Psoas muscle (tissue), 8 donors: ENCODE measurements around the gene CYP20A1. TPM values are rescaled to one million over a fixed set of nuclear protein-coding genes. Genes with fewer than 3 reads are reported as not detected.

Experiments
- ATAC-seq, 4 donors: fragments of 200-7000 bp; cut with Tn5 transposase; one replicate each; pipeline ENCODE4 v1.9.1; 2020; ENCODE audit warnings: moderate library complexity in 3 of 4, mild to moderate bottlenecking in 2 of 4
- DNase-seq, 2 donors: peaks; one replicate each; pipeline ENCODE4 v3.0.0-alpha.2; 2020
- H3K27ac ChIP-seq: fragments of 200-600 bp; one replicate; pipeline ENCODE4 v1.8.0; 2022
- H3K27me3 ChIP-seq, 3 donors: fragments of 200-600 bp in 1 of 3; one replicate each; pipeline versions ENCODE4 v1.6.1 to v1.8.0; 2013 to 2022; ENCODE audit warnings: low read length in 2 of 3, mild to moderate bottlenecking in 2 of 3, moderate library complexity in 1 of 3; ENCODE audit not compliant: insufficient read depth in 3 of 3
- H3K36me3 ChIP-seq, 2 donors: fragments of 200-600 bp in 1 of 2; one replicate each; pipeline versions ENCODE4 v1.6.1 to v1.8.0; 2013 to 2022; ENCODE audit warnings: low read depth in 1 of 2, mild to moderate bottlenecking in 1 of 2, moderate library complexity in 1 of 2; ENCODE audit not compliant: insufficient read depth in 1 of 2
- H3K4me1 ChIP-seq: fragments of 200-600 bp; one replicate; pipeline ENCODE4 v1.8.0; 2022
- H3K4me3 ChIP-seq: fragments of 200-600 bp; one replicate; pipeline ENCODE4 v1.8.0; 2022; ENCODE audit warnings: mild to moderate bottlenecking
- H3K9me3 ChIP-seq: fragments of 200-600 bp; one replicate; pipeline ENCODE4 v1.8.0; 2022
- CTCF ChIP-seq: fragments of 200-600 bp; IDR thresholded peaks from one replicate; pipeline ENCODE4 v1.8.0; 2022; ENCODE audit warnings: antibody characterized with exemption
- WGBS, 3 donors: extraction: QIAGEN DNeasy Blood & Tissue Kit; methylation state at CpG; one replicate each; pipeline versions ENCODE4 v1.1.6 to v1.1.7; 2013; 5-methylcytosine and 5-hydroxymethylcytosine counted together
- intact Hi-C, 2 donors: fragments of 100-400 bp; cut with DNase I; formaldehyde crosslinking; loops; one replicate each; pipeline versions ENCODE4 v1.11.0 to v1.14.2; 2022
- polyA plus RNA-seq, 3 donors: library from polyadenylated mRNA; stranded (reverse); fragments of 200-250 nt; gene quantifications; one replicate each; pipeline ENCODE4 v1.2.3, GENCODE V29; 2013
- total RNA-seq, 4 donors: library from RNA; stranded (reverse); fragmentation: NEBNext Ultra II Directional in 2 of 4; extraction: Animal tissue kit (Norgen Biotek cat#: 25700) in 2 of 4; gene quantifications; one replicate each; pipeline versions ENCODE4 v1.2.1 to v1.2.4, GENCODE V29; 2021 to 2023
- donor health status: healthy with polysubstance abuse.
- donor health status: DM: no; HTN: no; CAD: no; lungs with moderate emphysema.
- donor health status: Bipolar disorder and iron deficiency.
- donor health status: healthy.
- donor health status: DM: yes; HTN: yes; CAD: no.
- donor health status: DM: no; HTN: no; CAD: no.
- donor health status: DM: no; HTN: no; CAD: no.
- donor health status: DM: yes; HTN: yes; CAD: no.

Gene CYP20A1
- total and polyA plus RNA-seq, 7 donors = 5.5 to 13.7 (median 9.5) TPM

GRCh38 chr2:203328760-203329540 lies 90.1 kb downstream of the CYP20A1 start:
- intact Hi-C loops = loop anchor here in 1 of 2 donors (10.0 kb wide), 1 partner anchor 754 kb away; no protein-coding TSS in a partner anchor
- DNase-seq (peak; percentile 43 to 50), ATAC-seq (peak; percentile 38 to 53 (median 48))
- Histone ChIP-seq H3K27me3 (no peaks in the 10 kb centered on the region), H3K9me3 (no peaks in the 10 kb centered on the region), H3K36me3 (no peaks in the 10 kb centered on the region), H3K27ac (peak overlapping the region; percentile 62), H3K4me1 (peaks cover 4% of the 10 kb centered on the region), H3K4me3 (peak overlapping the region; percentile 98)
- no peak for TF ChIP-seq CTCF
- WGBS, 3 donors = 2 to 4% (median 3%) methylated on average over 31 of the region's 31 CpGs

GRCh38 chr2:203330434-203330833 lies 91.6 kb downstream of the CYP20A1 start:
- H3K36me3 ChIP-seq = no peaks in the 10 kb centered on the region
- no peak for TF ChIP-seq CTCF
- no peaks in the 10 kb centered on the region for H3K27me3 ChIP-seq
- H3K27ac ChIP-seq = no peak overlapping the region
- H3K4me1 ChIP-seq = peaks cover 4% of the 10 kb centered on the region
- no peak for ATAC-seq
- no peak overlapping the region for H3K4me3 ChIP-seq
- no peak for DNase-seq
- no peaks in the 10 kb centered on the region for H3K9me3 ChIP-seq
- intact Hi-C loops = no loop called here

- Histone ChIP-seq H3K36me3 (no peaks in the 10 kb centered on the region), H3K4me3 (no peak overlapping the region), H3K4me1 (no peaks in the 10 kb centered on the region), H3K27me3 (no peaks in the 10 kb centered on the region), H3K27ac (no peak overlapping the region), H3K9me3 (no peaks in the 10 kb centered on the region)
- intact Hi-C loops = no loop called here
- DNase-seq (no peak), ATAC-seq (no peak)
- 82 to 87% (median 85%) methylated on average over 4 of the region's 4 CpGs for WGBS, 3 donors
- no peak for TF ChIP-seq CTCF
Observed at GRCh38 chr2:203338322-203338721, 99.5 kb downstream of the CYP20A1 start.

- no peak for TF ChIP-seq CTCF
- H3K27me3 ChIP-seq = no peaks in the 10 kb centered on the region
- H3K4me1 ChIP-seq = no peaks in the 10 kb centered on the region
- intact Hi-C loops = no loop called here
- no peaks in the 10 kb centered on the region for H3K9me3 ChIP-seq
- ATAC-seq (no peak), DNase-seq (no peak)
- no peaks in the 10 kb centered on the region for H3K36me3 ChIP-seq
- WGBS, 3 donors = 84 to 90% (median 88%) methylated on average over 6 of the region's 6 CpGs
- H3K27ac ChIP-seq = no peak overlapping the region
- H3K4me3 ChIP-seq = no peak overlapping the region
Observed at GRCh38 chr2:203340791-203341487, 102.1 kb downstream of the CYP20A1 start.
